PFSK-1 (cell line): ENCODE results near the gene GFPT2.

Experiments
- SIN3A ChIP-seq: IDR thresholded peaks from 2 replicates; pipeline ENCODE4 v1.6.1; 2012; ENCODE audit warnings: mild to moderate bottlenecking, low read length, moderate library complexity, borderline replicate concordance; ENCODE audit not compliant: insufficient read depth
- TAF1 ChIP-seq: IDR thresholded peaks from 2 replicates; pipeline ENCODE4 v1.6.1; 2012; ENCODE audit warnings: low read length, control low read depth, borderline replicate concordance; ENCODE audit not compliant: insufficient read depth

DNA sequence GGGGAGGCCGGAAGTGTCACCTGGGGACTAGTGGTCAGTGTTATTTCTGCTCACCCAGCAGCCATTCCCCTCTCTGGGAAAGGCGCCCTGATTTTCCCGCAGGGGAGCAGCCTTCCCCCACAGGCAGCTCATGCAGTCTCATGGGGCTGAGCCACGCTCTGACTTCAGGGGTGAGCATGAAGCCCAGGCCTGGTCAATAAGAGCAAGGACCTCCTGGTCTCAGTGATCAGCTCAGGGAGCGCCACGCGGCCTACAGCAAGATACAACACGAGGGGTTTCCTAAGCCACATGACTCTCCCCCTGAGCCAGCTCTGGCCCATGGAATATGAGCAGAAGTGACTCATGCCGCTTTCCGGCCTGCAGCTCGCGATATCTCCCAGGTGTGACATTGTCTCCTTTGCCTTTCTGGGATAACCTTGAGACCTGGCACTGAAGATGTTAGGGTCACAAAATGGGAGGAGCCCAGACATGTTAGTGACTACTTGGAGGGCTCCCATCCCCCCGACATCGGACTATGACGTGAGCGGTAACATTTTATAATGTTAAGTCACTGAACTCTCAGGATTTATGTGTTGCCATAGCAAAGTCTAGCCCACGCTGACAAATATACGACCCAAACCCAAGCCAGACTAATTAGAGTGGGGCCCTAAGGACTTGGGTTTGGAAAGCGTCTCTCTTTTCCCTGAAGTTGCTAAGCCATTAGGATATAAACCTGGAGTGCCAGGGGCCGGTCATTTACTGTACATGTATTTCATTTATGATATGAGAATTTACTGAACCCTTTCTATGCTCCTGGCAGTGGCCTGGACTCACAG, 46.5 kb upstream of the GFPT2 start:
- TF ChIP-seq TAF1 (no peak), SIN3A (no peak)
